Coronary artery (tissue), 2 donors: ENCODE measurements around the gene PLXNA4.

Source experiments
- DNase-seq: peaks from one replicate; pipeline ENCODE4 v3.0.0-alpha.2; 2017; ENCODE audit warnings: low spot score
- H3K27ac ChIP-seq, 2 donors: fragments of 200-600 bp; sonication (generic); one replicate each; pipeline ENCODE4 v1.5.1; 2016 to 2019
- H3K4me3 ChIP-seq: fragments of 200-600 bp; sonication (generic); 2 replicates; pipeline ENCODE4 v1.5.1; 2016; ENCODE audit warnings: mild to moderate bottlenecking, moderate library complexity
- CTCF ChIP-seq: fragments of 200-600 bp; sonication (generic); IDR thresholded peaks from one replicate; pipeline ENCODE4 v1.5.1; 2019; ENCODE audit warnings: antibody characterized with exemption

Gene PLXNA4

GRCh38 chr7:132149436-132150304, 426.6 kb downstream of the PLXNA4 start:
- TF ChIP-seq CTCF: no peak

GRCh38 chr7:132148876-132149275, 427.4 kb downstream of the PLXNA4 start:
- DNase-seq: no peak
- H3K4me3 ChIP-seq: no peak overlapping the region
- TF ChIP-seq CTCF: no peak
- H3K27ac ChIP-seq: no peak overlapping the region

More at GRCh38 chr7:132149436-132150304, 426.6 kb downstream of the PLXNA4 start:
- Histone ChIP-seq H3K4me3 (no peak overlapping the region), H3K27ac (no peak overlapping the region)
- no peak for DNase-seq

- no peak for TF ChIP-seq CTCF
- peak overlapping the region in 1 of 2 donors; percentile 10 for H3K27ac ChIP-seq
Measured at GRCh38 chr7:132145466-132145865, 430.8 kb downstream of the PLXNA4 start.

GRCh38 chr7:132145063-132145462, 431.2 kb downstream of the PLXNA4 start:
- DNase-seq: no peak
- H3K27ac ChIP-seq: peak overlapping the region in 1 of 2 donors; percentile 10
- H3K4me3 ChIP-seq: no peak overlapping the region
- TF ChIP-seq CTCF: no peak

More at GRCh38 chr7:132145466-132145865, 430.8 kb downstream of the PLXNA4 start:
- no peak for DNase-seq
- no peak overlapping the region for H3K4me3 ChIP-seq

- no peak for TF ChIP-seq CTCF
- no peak overlapping the region for H3K27ac ChIP-seq
- no peak overlapping the region for H3K4me3 ChIP-seq
- DNase-seq: no peak
Measured at GRCh38 chr7:132142006-132142405, 434.3 kb downstream of the PLXNA4 start.

GRCh38 chr7:132141109-132141508, 435.2 kb downstream of the PLXNA4 start:
- no peak overlapping the region for H3K27ac ChIP-seq
- no peak overlapping the region for H3K4me3 ChIP-seq
- no peak for TF ChIP-seq CTCF
- DNase-seq: no peak

GRCh38 chr7:132140341-132140740, 435.9 kb downstream of the PLXNA4 start:
- no peak for TF ChIP-seq CTCF
- no peak overlapping the region for H3K27ac ChIP-seq
- no peak for DNase-seq
- no peak overlapping the region for H3K4me3 ChIP-seq
